Stimulated activated CD8-positive, alpha-beta memory T cell treated with anti-CD3 and anti-CD28 coated beads, Interleukin-12 subunit alpha, Interleukin-12 subunit beta, amount 100 ng/mL, for 24 hours (primary cell): ENCODE measurements around the gene MORN4.
"Not testable (repeated sequence)": the region's sequence is repeated elsewhere in the genome, so short reads cannot be mapped to it uniquely, and the experiment has no call there.

Experiments used
- DNase-seq: peaks from one replicate; pipeline ENCODE4 v3.0.0-alpha.2; 2020; ENCODE audit errors: extremely low read depth

MORN4 gene

DNA sequence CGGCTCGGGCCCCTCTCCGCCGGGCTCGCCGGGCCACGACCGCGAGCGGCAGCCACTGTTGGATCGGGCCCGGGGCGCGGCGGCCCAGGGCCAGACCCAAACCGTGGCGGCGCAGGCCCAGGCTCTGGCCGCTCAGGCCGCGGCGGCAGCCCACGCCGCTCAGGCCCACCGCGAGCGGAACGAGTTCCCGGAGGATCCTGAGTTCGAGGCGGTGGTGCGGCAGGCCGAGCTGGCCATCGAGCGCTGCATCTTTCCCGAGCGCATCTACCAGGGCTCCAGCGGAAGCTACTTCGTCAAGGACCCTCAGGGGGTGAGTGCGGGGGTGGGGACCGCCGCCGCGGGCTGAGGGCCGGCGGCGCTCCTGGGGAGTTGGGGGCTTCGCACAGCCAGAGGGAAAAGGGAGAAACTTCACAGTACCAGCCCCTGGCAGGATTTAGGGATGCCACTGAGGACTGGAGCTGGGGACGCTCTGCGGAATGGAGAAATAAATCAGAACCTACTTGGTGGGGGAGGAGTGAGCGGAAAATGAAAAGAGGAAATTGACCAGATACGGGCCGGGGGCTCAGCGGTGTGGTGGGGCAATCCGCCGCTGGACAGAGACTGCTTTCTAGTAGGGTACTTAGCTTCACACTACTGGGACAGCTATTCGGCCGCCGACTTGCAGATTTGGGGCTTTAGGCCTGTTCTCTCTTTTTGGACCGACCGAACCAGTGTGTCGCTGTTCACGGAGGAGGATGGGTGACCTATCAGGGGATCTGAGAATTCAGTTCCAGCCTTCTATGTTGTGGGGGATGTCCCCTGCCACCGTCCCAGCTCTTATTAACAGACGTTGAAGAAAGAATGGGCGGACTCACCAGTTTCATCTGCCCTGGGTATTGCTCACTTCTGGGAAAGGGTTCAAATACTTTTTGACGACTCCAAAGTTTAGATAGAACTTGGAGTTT is 7.8 kb upstream of the MORN4 start:
- DNase-seq, result no peak

DNA sequence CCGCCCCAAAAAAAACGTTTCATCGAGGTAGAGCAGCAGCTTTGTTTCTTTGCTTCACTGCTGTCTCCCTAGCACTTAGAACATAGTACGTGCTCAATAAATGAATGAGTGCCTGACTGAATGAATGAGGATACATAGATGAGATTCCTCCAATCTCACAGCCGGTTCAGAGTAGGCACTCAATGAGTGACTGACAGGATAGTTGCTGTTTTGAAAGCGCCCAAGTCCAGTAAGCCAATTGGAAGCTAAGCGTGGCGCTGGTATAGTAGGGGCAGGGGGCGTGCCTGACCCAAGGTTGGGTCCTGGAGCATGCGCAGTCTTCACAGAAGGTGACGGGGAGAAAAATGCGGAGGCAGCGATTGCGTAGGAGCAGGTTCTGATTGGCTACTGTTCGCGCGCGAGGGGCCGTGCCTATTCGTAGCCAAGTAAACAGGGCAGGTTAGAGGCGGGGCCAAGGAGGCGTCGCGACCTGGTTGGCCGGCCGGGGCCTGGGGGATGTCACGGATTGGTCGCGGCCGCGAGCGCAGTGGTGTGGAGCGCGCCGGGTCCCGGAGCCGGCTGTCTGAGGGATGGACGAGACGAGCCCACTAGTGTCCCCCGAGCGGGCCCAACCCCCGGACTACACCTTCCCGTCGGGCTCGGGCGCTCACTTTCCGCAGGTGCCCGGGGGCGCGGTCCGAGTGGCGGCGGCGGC is 7.0 kb upstream of the MORN4 start, which contains the start of gene PI4K2A:
Gene PI4K2A, plus strand, starts transcription at position 498 of the 694 bp plus-strand sequence. Its CDS starts 72 bp downstream, at position 570.
- peak; percentile 98 for DNase-seq

DNA sequence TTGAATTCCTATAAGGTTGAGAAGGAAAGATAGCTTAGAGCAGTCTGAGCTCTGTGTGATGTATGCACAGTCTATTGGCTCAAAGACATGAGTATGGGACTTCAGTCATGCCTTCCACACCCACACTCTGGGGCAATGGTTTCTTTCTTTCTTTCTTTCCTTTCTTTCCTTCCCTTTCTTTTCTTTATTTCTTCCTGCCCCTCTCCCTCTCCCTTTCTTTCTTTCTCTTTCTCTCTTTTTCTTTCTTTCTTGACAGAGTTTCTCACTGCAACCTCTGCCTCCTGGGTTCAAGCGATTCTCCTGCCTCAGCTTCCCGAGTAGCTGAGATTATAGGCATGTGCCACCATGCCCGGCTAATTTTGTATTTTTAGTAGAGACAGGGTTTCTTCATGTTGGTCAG is 5.8 kb upstream of the MORN4 start:
- DNase-seq, result not testable (repeated sequence)

- no peak for DNase-seq
Measured at GRCh38 chr10:97635577-97635976, 2.3 kb upstream of the MORN4 start.

GRCh38 chr10:97633921-97634320 is 621 bp upstream of the MORN4 start:
- no peak for DNase-seq

DNA sequence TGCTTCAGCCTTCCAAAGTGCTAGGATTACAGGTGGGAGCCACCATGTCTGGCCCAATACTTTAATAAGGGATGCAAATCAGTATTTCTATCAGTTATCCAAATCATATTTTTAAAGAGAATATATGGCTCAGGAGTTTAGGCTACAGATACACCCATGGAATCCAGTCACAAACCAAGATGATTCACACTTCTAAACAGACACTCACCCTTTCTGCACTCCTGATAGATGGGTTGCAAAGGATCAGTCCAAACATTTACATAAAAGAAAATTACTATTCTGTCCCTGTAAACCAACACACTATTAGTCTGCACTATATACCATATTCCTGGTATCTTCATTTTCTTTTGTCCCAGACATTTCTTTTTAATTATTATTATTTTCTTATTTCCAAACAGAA is 2.2 kb downstream of the MORN4 start:
- DNase-seq, result no peak

GRCh38 chr10:97629289-97629688 is 4.0 kb downstream of the MORN4 start:
- no peak for DNase-seq

GRCh38 chr10:97628228-97628627 is 5.1 kb downstream of the MORN4 start:
- no peak for DNase-seq

DNA sequence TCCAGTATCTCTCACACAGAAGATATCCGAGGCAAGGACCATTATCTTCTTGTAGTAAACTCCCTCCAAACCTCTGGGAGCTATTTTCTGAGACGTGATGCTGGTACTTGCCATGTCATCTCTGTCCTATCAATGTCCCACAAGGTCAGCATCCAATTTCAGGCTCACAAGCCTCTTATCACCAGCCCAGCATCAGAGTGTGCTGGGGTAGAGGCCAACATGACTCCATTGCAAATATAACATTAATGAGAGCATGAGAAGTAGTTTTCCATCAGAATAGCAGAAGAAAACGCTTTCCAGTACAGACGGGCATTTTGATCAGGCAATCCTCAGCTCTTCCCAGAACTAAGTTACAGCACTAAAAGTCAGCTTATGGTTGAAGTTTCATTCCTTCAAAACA is 5.6 kb downstream of the MORN4 start:
- DNase-seq, result no peak

DNA sequence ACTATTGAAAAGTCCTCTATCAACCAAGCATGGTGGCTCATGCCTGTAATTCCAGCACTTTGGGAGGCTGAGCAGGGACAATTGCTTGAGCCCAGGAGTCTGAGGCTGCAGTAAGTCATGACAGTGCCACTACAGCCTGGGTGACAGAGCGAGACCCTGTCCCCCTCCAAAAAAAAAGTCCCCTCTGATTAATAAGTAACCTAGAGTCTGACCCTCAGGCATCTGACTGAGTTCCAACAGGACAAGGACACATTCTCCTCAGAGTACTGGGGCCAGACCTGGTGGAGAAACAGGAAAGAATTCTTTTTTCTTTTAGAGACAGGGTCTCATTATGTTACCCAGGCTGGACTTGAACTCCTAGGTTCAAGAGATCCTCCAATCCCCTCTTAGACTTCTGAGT is 10.0 kb downstream of the MORN4 start:
- no peak for DNase-seq

- DNase-seq, result no peak
Measured at GRCh38 chr10:97618733-97619132, 14.6 kb downstream of the MORN4 start.

DNA sequence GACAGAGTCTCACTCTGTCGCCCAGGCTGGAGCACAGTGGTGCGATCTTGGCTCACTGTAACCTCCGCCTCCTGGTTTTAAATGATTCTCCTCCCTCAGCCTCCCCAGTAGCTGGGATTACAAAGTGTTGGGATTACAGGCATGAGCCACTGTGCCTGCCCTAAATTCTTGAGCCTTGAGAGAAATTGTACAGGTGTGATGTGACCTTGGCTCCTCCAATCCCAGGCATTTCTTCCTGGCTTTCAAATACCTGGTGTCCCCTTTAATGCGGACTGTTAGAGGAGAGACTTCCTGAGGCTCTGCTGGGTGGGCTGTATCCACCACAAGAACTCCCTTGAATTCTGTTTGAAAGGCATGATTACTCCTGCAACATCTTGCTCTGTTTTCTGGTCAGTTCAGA is 15.0 kb downstream of the MORN4 start:
- no peak for DNase-seq

DNA sequence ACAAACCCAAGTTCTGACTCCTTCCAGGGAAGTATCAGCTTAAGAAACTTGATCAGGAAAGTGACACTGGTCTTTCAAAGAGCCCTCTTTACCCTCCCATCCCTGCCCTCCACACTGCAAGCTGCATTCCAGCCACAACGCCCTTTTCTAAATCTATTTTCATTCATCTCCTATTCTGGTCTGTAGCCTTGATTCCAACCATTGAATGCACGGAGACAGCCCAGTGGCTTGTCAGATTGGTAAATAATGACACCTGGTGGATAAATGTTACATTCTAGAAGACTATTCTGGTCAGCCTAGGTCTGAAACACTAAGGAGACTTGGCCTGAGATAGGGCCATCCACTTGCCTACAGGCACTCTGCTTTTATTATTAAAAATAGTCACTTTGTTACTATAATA is 20.9 kb downstream of the MORN4 start:
- no peak for DNase-seq

DNA sequence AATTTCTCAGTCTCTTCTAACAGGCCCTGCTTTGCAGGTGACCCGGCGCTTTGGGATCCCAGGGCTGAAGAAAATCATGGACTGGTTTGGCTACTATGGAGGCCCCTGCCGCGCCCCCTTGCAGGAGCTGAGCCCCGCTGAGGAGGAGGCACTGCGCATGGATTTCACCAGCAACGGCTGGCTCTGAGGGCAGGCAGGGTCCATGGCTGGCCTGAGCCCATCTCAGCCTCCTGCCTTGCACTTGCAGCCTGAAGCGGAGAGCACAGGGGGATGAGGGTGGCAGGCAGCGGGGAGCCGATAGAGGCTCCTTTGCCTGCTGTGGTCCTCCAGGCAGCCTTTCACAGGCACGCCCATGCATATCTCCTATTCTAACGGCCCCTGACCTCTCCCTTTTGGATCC is 21.8 kb downstream of the MORN4 start:
- no peak for DNase-seq

GRCh38 chr10:97608991-97609561 is 24.2 kb downstream of the MORN4 start:
- DNase-seq, result no peak

GRCh38 chr10:97607095-97607636 is 26.1 kb downstream of the MORN4 start:
- no peak for DNase-seq

- DNase-seq, result no peak
Measured at GRCh38 chr10:97601268-97602215, 31.8 kb downstream of the MORN4 start.

GRCh38 chr10:97600616-97601015 is 32.7 kb downstream of the MORN4 start:
- no peak for DNase-seq

GRCh38 chr10:97599272-97599619 is 34.1 kb downstream of the MORN4 start:
- no peak for DNase-seq

DNA sequence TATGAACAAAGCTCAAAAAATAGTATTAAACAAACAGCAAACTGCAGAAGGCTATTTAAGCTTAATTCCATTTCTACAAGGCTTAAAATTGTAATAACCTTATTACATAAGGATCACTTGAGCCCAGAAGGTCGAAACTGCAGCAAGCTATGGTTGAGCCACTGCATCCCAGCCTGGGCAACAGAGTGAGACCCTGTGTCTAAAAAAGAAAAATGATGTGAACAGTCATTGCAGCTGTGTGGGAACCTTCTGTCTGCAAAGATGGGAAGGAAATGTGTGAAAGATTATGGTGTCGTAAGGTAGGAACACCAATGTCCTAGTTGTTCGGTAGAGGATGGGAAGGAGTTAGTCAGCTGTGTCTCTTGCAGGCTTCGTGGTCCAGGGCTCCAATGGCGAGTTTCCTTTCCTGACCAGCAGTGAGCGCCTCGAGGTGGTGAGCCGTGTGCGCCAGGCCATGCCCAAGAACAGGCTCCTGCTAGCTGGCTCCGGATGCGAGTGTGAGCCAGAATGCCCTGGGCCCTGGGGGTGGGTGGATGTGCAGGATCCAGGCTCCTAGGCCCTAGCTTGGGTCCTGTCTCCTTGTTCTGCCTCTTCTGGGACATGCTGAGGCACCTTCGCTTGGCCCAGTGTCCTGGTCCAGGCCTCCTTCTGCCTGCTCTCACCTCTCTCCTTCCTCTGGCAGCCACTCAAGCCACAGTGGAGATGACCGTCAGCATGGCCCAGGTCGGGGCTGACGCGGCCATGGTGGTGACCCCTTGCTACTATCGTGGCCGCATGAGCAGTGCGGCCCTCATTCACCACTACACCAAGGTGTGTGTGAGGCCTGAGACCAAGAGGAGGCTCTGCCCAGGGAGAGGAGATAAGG is 34.7 kb downstream of the MORN4 start:
- DNase-seq, result no peak
